Measurements from ENCODE around the gene PRICKLE2. TPM values are rescaled to one million over a fixed set of nuclear protein-coding genes. Genes with fewer than 3 reads are reported as not detected.

Gene PRICKLE2
- total and polyA plus RNA-seq, 8 donors = 34.3 to 48.2 (median 41.9) TPM

- no peaks in the 10 kb centered on the region for H3K9me3 ChIP-seq
- H3K27me3 ChIP-seq = no peaks in the 10 kb centered on the region
- DNase-seq = no peak
- intact Hi-C loops (cut with DNase I) = no loop called here
- no peak overlapping the region for H3K4me3 ChIP-seq
- H3K27ac ChIP-seq = no peak overlapping the region
- ATAC-seq = no peak
- no peak for TF ChIP-seq CTCF (IDR thresholded peaks at IDR 0.05)
- H3K36me3 ChIP-seq = no peaks in the 10 kb centered on the region
- no peaks in the 10 kb centered on the region for H3K4me1 ChIP-seq
Observed at GRCh38 chr3:64254443-64254842, 29.2 kb upstream of the PRICKLE2 start.

GRCh38 chr3:64253689-64254088 is 28.4 kb upstream of the PRICKLE2 start:
- Histone ChIP-seq H3K27me3 (no peaks in the 10 kb centered on the region), H3K4me3 (no peak overlapping the region), H3K4me1 (no peaks in the 10 kb centered on the region), H3K36me3 (no peaks in the 10 kb centered on the region), H3K9me3 (no peaks in the 10 kb centered on the region), H3K27ac (no peak overlapping the region)
- intact Hi-C loops (cut with DNase I) = no loop called here
- ATAC-seq (no peak), DNase-seq (no peak)
- no peak for TF ChIP-seq CTCF (IDR thresholded peaks at IDR 0.05)

GRCh38 chr3:64251019-64251418 is 25.8 kb upstream of the PRICKLE2 start:
- no peaks in the 10 kb centered on the region for H3K9me3 ChIP-seq
- DNase-seq (no peak), ATAC-seq (no peak)
- no peak overlapping the region for H3K4me3 ChIP-seq
- no peak for TF ChIP-seq CTCF (IDR thresholded peaks at IDR 0.05)
- intact Hi-C loops (cut with DNase I) = no loop called here
- no peaks in the 10 kb centered on the region for H3K27me3 ChIP-seq
- no peaks in the 10 kb centered on the region for H3K36me3 ChIP-seq
- H3K4me1 ChIP-seq = no peaks in the 10 kb centered on the region
- H3K27ac ChIP-seq = no peak overlapping the region

- ATAC-seq (no peak), DNase-seq (no peak)
- Histone ChIP-seq H3K36me3 (no peaks in the 10 kb centered on the region), H3K27me3 (no peaks in the 10 kb centered on the region), H3K4me3 (no peak overlapping the region), H3K27ac (no peak overlapping the region), H3K4me1 (no peaks in the 10 kb centered on the region), H3K9me3 (no peaks in the 10 kb centered on the region)
- no peak for TF ChIP-seq CTCF (IDR thresholded peaks at IDR 0.05)
- intact Hi-C loops (cut with DNase I) = no loop called here
Observed at GRCh38 chr3:64247991-64248646, 22.9 kb upstream of the PRICKLE2 start.

GRCh38 chr3:64244011-64244942 is 19.0 kb upstream of the PRICKLE2 start:
- Histone ChIP-seq H3K36me3 (no peaks in the 10 kb centered on the region), H3K9me3 (no peaks in the 10 kb centered on the region), H3K4me3 (no peak overlapping the region), H3K27me3 (no peaks in the 10 kb centered on the region), H3K4me1 (peaks cover 0 to 3% of the 10 kb centered on the region in 2 donors), H3K27ac (no peak overlapping the region)
- ATAC-seq (no peak), DNase-seq (no peak)
- intact Hi-C loops (cut with DNase I) = no loop called here
- no peak for TF ChIP-seq CTCF (IDR thresholded peaks at IDR 0.05)

All from left lung (tissue), 10 donors.